GM19395 (cell line): ENCODE data around the gene ZFYVE27.
A peak's percentile ranks its signal among the peaks of the same experiment; 100 is the strongest.

ENCODE experiments used
- ATAC-seq: cut with Tn5 transposase; IDR thresholded peaks from one replicate; pipeline ENCODE4 v1.9.1; 2021; ENCODE audit warnings: mild to moderate bottlenecking, moderate library complexity; ENCODE audit not compliant: unreplicated experiment

ZFYVE27 gene

DNA sequence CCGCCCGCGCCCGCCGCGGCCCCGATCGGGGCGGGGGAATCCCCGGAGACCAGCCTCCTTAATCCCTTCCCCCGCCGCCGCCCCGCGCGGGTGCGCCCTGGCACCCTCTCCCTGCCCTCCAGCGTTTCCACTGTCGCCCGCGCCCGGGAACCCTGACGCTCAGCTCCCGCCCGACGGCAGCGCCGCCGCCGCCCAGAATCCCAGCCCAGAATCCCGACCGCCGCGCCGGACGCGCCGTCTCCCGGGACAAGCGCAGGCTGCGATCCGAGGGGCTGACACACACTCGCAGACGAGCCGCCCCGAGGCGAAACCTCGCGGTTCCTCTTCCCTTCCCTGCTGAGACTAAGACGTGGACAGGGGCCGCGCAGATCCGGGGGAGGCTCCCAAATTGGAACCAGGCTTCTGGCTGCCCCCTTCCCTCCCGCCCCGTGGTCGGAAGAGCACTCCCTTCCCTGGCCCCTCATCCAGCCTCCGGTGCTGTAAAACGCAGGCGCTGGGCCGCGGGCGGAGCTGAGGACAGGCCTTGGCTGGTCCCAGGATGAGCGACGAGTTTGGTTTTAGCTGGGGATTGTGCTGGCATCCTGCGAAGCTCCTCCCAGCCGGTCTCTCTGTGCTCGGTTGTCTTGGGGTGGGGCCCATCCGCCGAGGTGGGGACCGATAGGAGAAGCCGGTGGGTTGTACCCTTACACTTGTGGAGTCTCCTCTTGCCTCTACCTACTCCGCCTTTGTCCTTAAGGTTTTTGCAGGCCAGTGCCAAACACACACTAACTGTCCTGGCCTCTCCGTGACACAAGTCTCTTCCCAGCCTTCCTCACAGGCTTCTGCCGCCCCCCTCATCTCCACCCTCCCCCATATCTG, 22.3 kb upstream of the ZFYVE27 start:
- peak; percentile 45 for ATAC-seq

- ATAC-seq, result no peak
Observed at GRCh38 chr10:97715259-97715874, 21.6 kb upstream of the ZFYVE27 start.

- no peak for ATAC-seq
Observed at GRCh38 chr10:97717627-97718026, 19.3 kb upstream of the ZFYVE27 start.

- no peak for ATAC-seq
Observed at GRCh38 chr10:97718178-97718577, 18.8 kb upstream of the ZFYVE27 start.

DNA sequence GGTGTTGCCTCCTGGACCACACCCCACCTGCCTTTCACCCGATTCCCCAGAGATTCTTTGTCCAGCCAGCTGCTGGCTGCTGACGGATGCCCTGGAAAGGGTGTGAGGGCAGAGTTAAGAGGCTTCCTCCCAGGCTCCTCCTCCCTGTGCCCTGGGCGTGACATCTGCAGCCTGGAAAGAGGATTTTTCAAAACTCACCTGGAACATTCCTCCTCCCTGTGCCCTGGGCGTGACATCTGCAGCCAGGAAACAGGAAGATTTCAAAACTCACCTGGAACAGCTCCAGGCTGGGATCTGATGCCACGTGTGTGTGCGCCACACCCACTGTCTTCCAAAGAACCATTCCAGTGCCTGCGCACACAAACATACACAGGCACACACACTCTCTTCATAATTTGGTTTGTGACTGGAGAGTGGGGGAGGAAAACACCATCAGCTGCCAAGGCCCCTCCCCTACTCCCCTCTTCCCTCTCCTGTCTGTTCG, 18.2 kb upstream of the ZFYVE27 start:
- no peak for ATAC-seq

DNA sequence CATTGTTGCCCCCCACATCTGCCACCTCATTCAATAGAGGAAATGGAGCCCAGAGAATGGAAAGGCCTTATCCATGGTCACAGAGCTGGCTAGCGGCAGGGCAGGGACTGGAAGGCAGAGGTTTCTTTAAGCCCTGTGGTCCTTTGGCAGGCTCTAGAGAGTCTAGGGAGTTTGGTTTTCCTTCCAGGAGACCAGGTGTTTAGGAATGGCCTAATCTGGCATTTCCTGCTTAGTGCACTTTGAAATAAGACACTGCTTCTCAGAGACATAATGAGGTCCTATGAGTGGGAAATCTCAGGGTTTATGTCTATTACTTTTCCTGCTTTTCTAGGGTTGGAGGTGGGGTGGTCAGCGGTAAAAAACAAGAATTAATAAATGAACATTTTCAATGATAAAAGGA, 17.3 kb upstream of the ZFYVE27 start:
- ATAC-seq, result no peak

GRCh38 chr10:97721871-97722780, 14.8 kb upstream of the ZFYVE27 start:
- no peak for ATAC-seq

- no peak for ATAC-seq
Observed at GRCh38 chr10:97723001-97723400, 13.9 kb upstream of the ZFYVE27 start.

GRCh38 chr10:97724341-97724941, 12.5 kb upstream of the ZFYVE27 start:
- ATAC-seq, result no peak

- no peak for ATAC-seq
Observed at GRCh38 chr10:97726636-97727178, 10.2 kb upstream of the ZFYVE27 start.

- ATAC-seq, result no peak
Observed at GRCh38 chr10:97729014-97729413, 7.9 kb upstream of the ZFYVE27 start.

DNA sequence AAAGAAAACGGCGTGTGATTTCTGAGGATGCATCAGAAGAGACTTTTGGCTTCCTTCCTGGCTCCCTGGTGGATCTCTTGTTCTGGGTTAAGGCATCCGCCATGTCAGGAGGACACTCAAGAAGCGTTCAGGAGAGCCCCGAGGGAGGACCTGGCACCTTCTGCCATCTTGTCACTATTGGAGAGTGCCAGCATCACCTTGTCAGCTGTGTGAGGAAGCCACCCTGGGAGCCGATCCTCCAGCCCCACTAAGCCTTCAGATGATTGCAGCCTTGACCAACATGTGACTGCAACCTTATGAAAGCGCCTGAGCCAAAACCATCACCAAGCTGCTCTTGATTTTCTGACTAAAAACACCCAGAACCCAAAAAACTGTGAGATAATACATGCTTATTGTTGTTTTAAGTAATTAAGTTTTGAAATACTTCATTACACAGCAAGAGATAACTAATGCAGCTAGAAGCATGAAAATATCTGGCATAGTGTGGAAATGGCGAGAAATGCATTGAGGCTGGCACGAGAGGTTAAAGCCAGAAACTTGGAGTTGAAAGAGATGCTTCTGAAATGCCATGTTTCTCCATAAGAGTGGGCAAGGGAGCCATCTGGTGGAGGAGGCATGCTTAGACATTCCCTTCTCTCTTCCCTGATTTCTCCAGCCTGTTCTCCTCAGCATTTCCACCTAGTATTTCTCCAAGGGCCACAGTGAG, 5.4 kb upstream of the ZFYVE27 start:
- ATAC-seq, result no peak

GRCh38 chr10:97732052-97732359, 4.9 kb upstream of the ZFYVE27 start:
- no peak for ATAC-seq

DNA sequence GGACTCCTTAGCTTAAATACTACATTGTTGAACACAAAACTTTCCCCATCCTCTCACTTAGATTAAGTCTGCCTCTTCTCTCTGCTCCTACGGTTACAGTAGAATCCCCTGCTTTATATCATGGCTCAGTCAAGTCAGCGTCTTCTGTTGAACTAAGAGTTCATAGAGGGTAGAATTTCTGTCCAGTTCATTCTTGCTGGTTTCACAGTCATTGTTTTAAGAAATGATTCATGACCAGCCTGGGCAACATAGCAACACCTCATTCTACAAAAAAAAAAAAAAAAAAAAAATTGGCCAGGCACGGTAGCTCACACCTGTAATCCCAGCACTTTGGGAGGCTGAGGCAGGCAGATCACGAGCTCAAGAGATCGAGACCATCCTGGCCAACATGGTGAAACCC, 3.7 kb upstream of the ZFYVE27 start:
- ATAC-seq, result no peak

DNA sequence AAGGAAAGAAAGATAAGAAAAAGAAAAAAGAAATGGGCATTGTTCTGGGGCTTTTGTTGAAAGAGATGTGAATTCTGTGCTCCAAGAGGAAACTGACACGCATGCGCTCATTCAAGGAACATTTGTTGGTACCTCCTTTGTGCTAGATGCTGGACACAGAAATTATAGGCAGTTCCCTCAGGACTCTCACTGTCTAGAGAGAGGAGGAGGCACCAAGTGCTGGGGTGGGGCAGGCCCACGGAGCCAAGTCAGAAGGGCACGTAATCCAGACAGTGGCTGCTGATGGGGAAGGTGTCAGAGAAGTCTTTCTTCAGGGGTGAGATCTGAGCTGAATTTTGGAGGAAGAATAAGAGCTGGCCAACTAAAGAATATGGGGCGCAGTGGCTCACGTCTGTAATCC, 2.9 kb upstream of the ZFYVE27 start:
- ATAC-seq, result no peak

DNA sequence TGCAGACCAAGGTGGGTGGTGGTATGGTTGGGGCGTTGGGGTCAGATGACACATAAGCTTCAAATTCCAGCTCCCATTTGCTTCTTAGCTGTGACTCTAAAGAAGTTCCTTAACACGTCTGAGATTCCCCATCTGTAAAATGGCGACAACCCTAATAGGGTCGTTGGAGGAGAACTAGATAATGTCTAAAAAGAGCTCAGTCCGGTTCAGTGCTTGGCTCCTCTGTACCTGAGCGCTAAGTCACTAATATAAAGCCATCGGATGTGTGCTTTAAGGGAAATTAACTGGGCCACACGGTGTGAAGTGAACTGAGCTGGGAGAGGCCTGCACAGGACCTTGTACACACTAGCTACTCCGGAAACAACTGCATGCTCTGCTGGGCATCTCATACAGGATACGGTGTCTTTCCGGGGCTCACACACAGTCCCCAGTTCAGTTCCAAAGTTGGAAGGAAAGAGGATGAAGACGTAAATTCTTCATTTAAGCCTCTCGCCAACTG, 476 bp upstream of the ZFYVE27 start:
- peak; percentile 37 for ATAC-seq

- peak; percentile 13 for ATAC-seq
Observed at GRCh38 chr10:97737770-97738265, 890 bp downstream of the ZFYVE27 start.

- no peak for ATAC-seq
Observed at GRCh38 chr10:97738616-97739015, 1.7 kb downstream of the ZFYVE27 start.

- no peak for ATAC-seq
Observed at GRCh38 chr10:97740613-97741012, 3.7 kb downstream of the ZFYVE27 start.
